Activated CD4-positive, alpha-beta memory T cell treated with anti-CD3 and anti-CD28 coated beads, Interleukin-2, amount 10 ng/mL, durations not matched to agents 7 days and 5 days (primary cell): ENCODE results near the gene GORASP2. TPM values are rescaled to one million over a fixed set of nuclear protein-coding genes. Genes with fewer than 3 reads are reported as not detected.

Experiments
- CTCF ChIA-PET: fragments of 350-600 bp; sonication (Branson Sonifier 250); formaldehyde crosslinking; loops from one replicate; lab custom pipeline; 2021; ENCODE audit warnings: antibody characterized with exemption, inconsistent platforms; lab: Charles Lee
- POLR2A ChIA-PET: fragments of 350-600 bp; sonication (Branson Sonifier 250); formaldehyde crosslinking; loops from one replicate; lab custom pipeline; 2021; ENCODE audit warnings: antibody characterized with exemption; lab: Charles Lee
- DNase-seq: peaks from one replicate; pipeline ENCODE4 v3.0.0-alpha.2; 2020
- H3K27ac Mint-ChIP-seq: one replicate; pipeline ENCODE4 v1.8.0; 2021; ENCODE audit warnings: mild to moderate bottlenecking, mixed read lengths
- H3K27me3 Mint-ChIP-seq: one replicate; pipeline ENCODE4 v1.8.0; 2021; ENCODE audit warnings: mixed read lengths
- H3K36me3 Mint-ChIP-seq: one replicate; pipeline ENCODE4 v1.8.0; 2021; ENCODE audit warnings: low read depth, mixed read lengths
- H3K4me1 Mint-ChIP-seq: one replicate; pipeline ENCODE4 v1.8.0; 2021; ENCODE audit warnings: mixed read lengths
- H3K4me3 Mint-ChIP-seq: one replicate; pipeline ENCODE4 v1.8.0; 2021; ENCODE audit warnings: mild to moderate bottlenecking, mixed read lengths
- H3K9me3 Mint-ChIP-seq: one replicate; pipeline ENCODE4 v1.8.0; 2021; ENCODE audit warnings: mixed read lengths
- total RNA-seq, 2 experiments: library from RNA; stranded (reverse); gene quantifications; one replicate each; pipeline ENCODE4 v1.2.3, GENCODE V29; 2021

GORASP2 gene
- total RNA-seq, 2 experiments from 2014 or later: 58.7 to 67.0 TPM

DNA sequence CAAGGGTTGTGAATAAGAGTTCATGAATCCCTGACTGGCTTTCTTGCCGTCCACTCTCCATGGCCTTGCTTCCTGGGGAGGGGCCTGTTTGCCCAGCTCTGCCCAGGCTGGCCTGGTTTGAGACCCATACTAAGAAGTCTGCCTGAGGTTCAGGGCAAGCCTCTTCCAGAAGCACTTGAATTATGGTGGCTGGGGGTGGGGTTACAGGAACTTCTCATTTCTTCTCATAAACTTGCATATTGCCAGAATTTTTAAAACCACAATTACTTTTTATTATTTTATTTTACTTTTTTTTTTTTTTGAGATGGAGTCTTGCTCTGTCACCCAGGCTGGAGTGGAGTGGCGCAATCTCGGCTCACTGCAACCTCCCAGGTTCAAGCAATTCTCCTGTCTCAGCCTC lies 42.0 kb downstream of the GORASP2 start:
- no peak overlapping the region for H3K27ac Mint-ChIP-seq
- CTCF ChIA-PET: interaction anchor here (2.5 to 4.9 kb wide), 2 partner anchors 187 to 445 kb away, joined by 36 to 49 read pairs; no protein-coding TSS in a partner anchor
- DNase-seq: no peak
- H3K4me1 Mint-ChIP-seq: peaks cover 7% of the 10 kb centered on the region
- peaks cover 18% of the 10 kb centered on the region for H3K36me3 Mint-ChIP-seq
- POLR2A ChIA-PET: no interaction called here
- H3K27me3 Mint-ChIP-seq: peaks cover 3% of the 10 kb centered on the region
- H3K9me3 Mint-ChIP-seq: no peaks in the 10 kb centered on the region
- no peak overlapping the region for H3K4me3 Mint-ChIP-seq

DNA sequence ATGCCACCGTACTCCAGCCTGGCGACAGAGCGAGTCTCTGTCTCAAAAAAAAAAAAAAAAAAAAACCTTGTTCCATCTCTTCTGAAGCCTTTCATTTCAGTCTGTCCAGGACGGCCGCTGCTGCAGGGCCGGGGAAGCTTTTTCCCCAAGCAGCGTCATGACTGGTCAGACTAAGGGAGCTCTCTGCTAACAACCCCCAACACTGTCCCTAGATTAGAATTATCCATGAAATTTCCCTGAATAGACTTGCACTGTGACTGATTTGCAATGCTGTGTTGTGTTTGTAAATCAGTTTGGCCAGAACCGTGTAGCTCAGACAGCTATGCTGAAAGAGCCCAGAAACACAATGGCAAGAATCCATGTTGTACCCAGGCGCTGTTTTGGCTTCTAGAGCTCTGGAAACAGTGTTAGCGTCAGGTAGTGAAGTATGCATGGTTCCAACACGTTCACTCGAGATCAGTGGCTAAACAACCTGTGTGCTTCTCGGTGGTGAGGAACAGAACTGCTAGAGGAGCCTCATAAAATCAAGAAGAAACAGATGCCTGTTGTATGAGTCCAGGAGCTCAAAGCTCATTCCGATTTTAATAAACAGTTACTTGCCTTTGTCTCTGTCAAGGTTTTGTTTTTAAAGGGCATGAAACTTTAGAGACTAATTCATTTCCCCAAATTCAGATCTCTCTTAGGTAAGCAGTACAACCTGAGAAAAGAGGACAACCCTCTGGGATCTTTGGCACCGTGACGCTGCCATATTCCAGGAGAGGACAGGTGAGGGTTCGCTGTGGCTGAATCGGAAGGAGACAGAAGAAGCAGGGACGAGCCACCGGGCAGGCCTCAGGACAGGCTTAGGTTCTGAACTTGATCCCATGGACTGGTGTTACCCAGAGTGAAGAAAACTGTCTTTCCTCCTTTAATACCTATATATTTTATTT lies 43.5 kb downstream of the GORASP2 start:
- ChIA-PET CTCF (interaction anchor here (0.6 to 4.9 kb wide), 32 partner anchors 9 to 601 kb away, joined by 3 to 49 read pairs (median 3); partner anchors contain the start of genes DCAF17, GORASP2 and METTL8), POLR2A (interaction anchor here (0.7 to 1.9 kb wide), 8 partner anchors 12 to 461 kb away, joined by 3 to 13 read pairs (median 4); partner anchors contain the start of genes DCAF17, GORASP2 and METTL8)
- no peaks in the 10 kb centered on the region for H3K9me3 Mint-ChIP-seq
- H3K4me1 Mint-ChIP-seq: peaks cover 7% of the 10 kb centered on the region
- DNase-seq: no peak
- H3K4me3 Mint-ChIP-seq: peak overlapping the region; percentile 53
- H3K27ac Mint-ChIP-seq: no peak overlapping the region
- peaks cover 3% of the 10 kb centered on the region for H3K27me3 Mint-ChIP-seq
- H3K36me3 Mint-ChIP-seq: peaks cover 6% of the 10 kb centered on the region

DNA sequence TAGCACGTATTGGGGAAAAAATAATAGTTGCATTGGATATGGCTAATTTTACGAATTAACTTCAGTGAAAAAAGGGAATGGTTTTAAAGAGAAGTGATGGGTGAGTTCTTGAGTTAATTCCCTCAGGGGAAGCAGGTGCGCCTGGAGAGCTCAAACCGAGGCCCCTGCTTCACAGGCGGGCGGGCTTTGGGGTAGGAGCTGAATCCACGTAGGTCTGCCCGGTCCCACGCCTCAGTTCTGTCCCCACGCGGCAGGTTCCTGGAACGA lies 44.1 kb downstream of the GORASP2 start:
- Mint-ChIP-seq H3K27me3 (peaks cover 3% of the 10 kb centered on the region), H3K9me3 (no peaks in the 10 kb centered on the region), H3K4me1 (peaks cover 7% of the 10 kb centered on the region), H3K27ac (no peak overlapping the region), H3K4me3 (peak overlapping the region; percentile 53), H3K36me3 (peaks cover 5% of the 10 kb centered on the region)
- CTCF ChIA-PET: interaction anchor here (0.6 to 4.9 kb wide), 28 partner anchors 11 to 600 kb away, joined by 3 to 49 read pairs (median 4); partner anchors contain the start of genes DCAF17, GORASP2 and METTL8
- DNase-seq: no peak
- POLR2A ChIA-PET: interaction anchor here (0.7 to 1.9 kb wide), 9 partner anchors 12 to 461 kb away, joined by 3 to 13 read pairs (median 3); partner anchors contain the start of genes DCAF17, GORASP2 and METTL8

- Mint-ChIP-seq H3K27ac (no peak overlapping the region), H3K4me3 (peak overlapping the region; percentile 71), H3K4me1 (peaks cover 7% of the 10 kb centered on the region), H3K27me3 (peaks cover 3% of the 10 kb centered on the region), H3K36me3 (no peaks in the 10 kb centered on the region), H3K9me3 (no peaks in the 10 kb centered on the region)
- POLR2A ChIA-PET: interaction anchor here (0.7 to 1.9 kb wide), 12 partner anchors 13 to 460 kb away, joined by 3 to 13 read pairs (median 4); partner anchors contain the start of genes DCAF17, GORASP2 and METTL8
- CTCF ChIA-PET: interaction anchor here (0.7 to 4.9 kb wide), 25 partner anchors 11 to 600 kb away, joined by 3 to 49 read pairs (median 4); partner anchors contain the start of genes DCAF17, GORASP2 and METTL8
- DNase-seq: peak; percentile 82
Observed at GRCh38 chr2:170973492-170974303, 44.6 kb downstream of the GORASP2 start.

GRCh38 chr2:170974304-170974993 lies 45.4 kb downstream of the GORASP2 start:
- H3K4me3 Mint-ChIP-seq: peak overlapping the region; percentile 59
- H3K27ac Mint-ChIP-seq: no peak overlapping the region
- peaks cover 3% of the 10 kb centered on the region for H3K27me3 Mint-ChIP-seq
- no peak for DNase-seq
- peaks cover 7% of the 10 kb centered on the region for H3K4me1 Mint-ChIP-seq
- ChIA-PET POLR2A (interaction anchor here (1.0 to 1.5 kb wide), 4 partner anchors 46 to 442 kb away, joined by 3 to 4 read pairs (median 4); partner anchors contain the start of gene GORASP2), CTCF (interaction anchor here (0.6 to 4.9 kb wide), 5 partner anchors 38 to 442 kb away, joined by 3 to 36 read pairs (median 4); partner anchors contain the start of gene GORASP2)
- H3K9me3 Mint-ChIP-seq: no peaks in the 10 kb centered on the region
- no peaks in the 10 kb centered on the region for H3K36me3 Mint-ChIP-seq

- Mint-ChIP-seq H3K4me1 (peaks cover 7% of the 10 kb centered on the region), H3K27ac (no peak overlapping the region), H3K27me3 (peaks cover 3% of the 10 kb centered on the region), H3K36me3 (no peaks in the 10 kb centered on the region), H3K4me3 (peak overlapping the region; percentile 1), H3K9me3 (no peaks in the 10 kb centered on the region)
- ChIA-PET POLR2A (interaction anchor here (1.0 kb wide), 1 partner anchor 183 kb away, joined by 3 read pairs; no protein-coding TSS in a partner anchor), CTCF (interaction anchor here (1.1 to 4.9 kb wide), 3 partner anchors 46 to 441 kb away, joined by 4 to 36 read pairs (median 6); partner anchors contain the start of gene GORASP2)
- no peak for DNase-seq
Observed at GRCh38 chr2:170975127-170975942, 46.3 kb downstream of the GORASP2 start.

GRCh38 chr2:170975943-170976270 lies 46.9 kb downstream of the GORASP2 start:
- Mint-ChIP-seq H3K27me3 (peaks cover 3% of the 10 kb centered on the region), H3K4me3 (no peak overlapping the region), H3K27ac (no peak overlapping the region), H3K9me3 (no peaks in the 10 kb centered on the region), H3K4me1 (peaks cover 7% of the 10 kb centered on the region), H3K36me3 (no peaks in the 10 kb centered on the region)
- DNase-seq: no peak
- ChIA-PET CTCF (interaction anchor here (1.2 kb wide), 1 partner anchor 46 kb away, joined by 7 read pairs; no protein-coding TSS in a partner anchor), POLR2A (no interaction called here)

GRCh38 chr2:170984079-170984478 lies 55.0 kb downstream of the GORASP2 start:
- ChIA-PET POLR2A (no interaction called here), CTCF (interaction anchor here (0.6 to 2.5 kb wide), 3 partner anchors 10 to 103 kb away, joined by 3 to 8 read pairs (median 5); no protein-coding TSS in a partner anchor)
- Mint-ChIP-seq H3K27me3 (no peaks in the 10 kb centered on the region), H3K27ac (no peak overlapping the region), H3K36me3 (peaks cover 4% of the 10 kb centered on the region), H3K4me1 (no peaks in the 10 kb centered on the region), H3K4me3 (no peak overlapping the region), H3K9me3 (no peaks in the 10 kb centered on the region)
- no peak for DNase-seq

DNA sequence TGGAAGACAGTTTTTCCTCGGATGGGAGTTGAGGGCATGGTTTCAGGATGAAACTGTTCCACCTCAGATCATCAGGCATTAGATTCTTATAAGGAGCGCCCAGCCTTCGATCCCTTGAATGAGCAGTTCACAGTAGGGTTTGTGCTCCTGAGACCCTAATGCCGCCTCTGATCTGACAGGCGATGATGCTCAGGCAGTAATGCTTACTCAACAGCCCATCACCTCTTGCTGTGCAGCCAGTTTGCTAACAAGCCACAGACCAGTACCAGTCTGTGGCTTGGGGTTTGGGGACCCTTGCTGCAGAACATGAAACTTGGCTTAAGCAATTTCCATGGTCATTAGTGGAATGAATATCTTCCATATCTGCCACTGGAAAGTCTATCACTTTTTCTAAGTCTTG lies 56.4 kb downstream of the GORASP2 start:
- Mint-ChIP-seq H3K27ac (no peak overlapping the region), H3K36me3 (peaks cover 4% of the 10 kb centered on the region), H3K4me3 (no peak overlapping the region), H3K27me3 (no peaks in the 10 kb centered on the region), H3K9me3 (no peaks in the 10 kb centered on the region), H3K4me1 (no peaks in the 10 kb centered on the region)
- DNase-seq: no peak
- ChIA-PET POLR2A (no interaction called here), CTCF (interaction anchor here (2.5 kb wide), 1 partner anchor 13 kb away, joined by 8 read pairs; no protein-coding TSS in a partner anchor)

GRCh38 chr2:170986566-170987258 lies 57.7 kb downstream of the GORASP2 start:
- H3K27me3 Mint-ChIP-seq: no peaks in the 10 kb centered on the region
- no peak for DNase-seq
- H3K27ac Mint-ChIP-seq: no peak overlapping the region
- ChIA-PET CTCF (no interaction called here), POLR2A (no interaction called here)
- H3K4me1 Mint-ChIP-seq: no peaks in the 10 kb centered on the region
- peaks cover 12% of the 10 kb centered on the region for H3K36me3 Mint-ChIP-seq
- no peak overlapping the region for H3K4me3 Mint-ChIP-seq
- no peaks in the 10 kb centered on the region for H3K9me3 Mint-ChIP-seq
